HepG2 (cell line): ENCODE measurements around the gene SYNGR2. TPM values are rescaled to one million over a fixed set of nuclear protein-coding genes. Genes with fewer than 3 reads are reported as not detected.
A peak's percentile ranks its signal among the peaks of the same experiment; 100 is the strongest.

ENCODE experiments used
- ATAC-seq: fragments of 200-7000 bp; cut with Tn5 transposase; 3 replicates; pipeline ENCODE4 v1.9.1; 2020; ENCODE audit warnings: mild to moderate bottlenecking, moderate library complexity
- BruUV-seq: library from RNA; stranded (reverse); fragments of 400-500 nt; replicated peaks from 2 replicates; lab custom pipeline; 2021; lab: Mats Ljungman, UMichigan
- CTCF ChIA-PET: fragments of 300-600 bp; formaldehyde crosslinking; extraction: SDS; loops from one replicate; lab custom pipeline; 2021; ENCODE audit warnings: low total read pairs, inconsistent platforms, low intra/inter-chr PET ratio; lab: Yijun Ruan, JAX
- POLR2A ChIA-PET: fragments of 350-600 bp; sonication (Branson Sonifier 250); formaldehyde crosslinking; loops from one replicate; lab custom pipeline; 2020; ENCODE audit warnings: antibody characterized with exemption, inconsistent platforms; lab: Yijun Ruan, JAX
- DNase-seq: peaks from one replicate; pipeline ENCODE4 v3.0.0-alpha.2; 2015; ENCODE audit warnings: low spot score
- FAIRE-seq: peaks from 3 replicates; lab custom pipeline; 2011; peaks lifted over from hg19 to GRCh38; lab: Jason Lieb, UNC
- H2AFZ ChIP-seq: one replicate; pipeline ENCODE4 v1.6.1; 2011; ENCODE audit warnings: low read length, inconsistent platforms
- H3K27ac ChIP-seq: fragments of 300-600 bp; 3 replicates; pipeline ENCODE4 v1.8.0; 2011; ENCODE audit warnings: mixed run types, mild to moderate bottlenecking, mixed read lengths, low read length, inconsistent platforms; ENCODE audit not compliant: insufficient read depth; ENCODE audit errors: extremely low read length
- H3K27me3 ChIP-seq, 2 experiments: fragments of 200-600 bp in 1 of 2; 2 replicates in 1 of 2; 3 replicates in 1 of 2; pipeline versions ENCODE4 v1.6.0 to v1.8.0; 2011; ENCODE audit warnings: low read length in 2 of 2, mild to moderate bottlenecking in 2 of 2, moderate library complexity in 2 of 2, inconsistent platforms in 1 of 2; ENCODE audit not compliant: insufficient read depth in 2 of 2, control insufficient read depth in 1 of 2
- H3K36me3 ChIP-seq, 2 experiments: fragments of 200-600 bp in 1 of 2; replicated peaks in 1 of 2; 2 replicates in 1 of 2; 3 replicates in 1 of 2; pipeline versions ENCODE4 v1.5.1 to v1.8.0; 2011; ENCODE audit warnings: low read length in 2 of 2, inconsistent platforms in 1 of 2; ENCODE audit not compliant: insufficient read depth in 2 of 2, control insufficient read depth in 1 of 2
- H3K4me1 ChIP-seq: 2 replicates; pipeline ENCODE4 v1.5.1; 2012; ENCODE audit warnings: low read length, inconsistent platforms; ENCODE audit not compliant: insufficient read depth
- H3K4me2 ChIP-seq: 2 replicates; pipeline ENCODE4 v1.6.0; 2011; ENCODE audit warnings: low read depth, low read length, inconsistent platforms
- H3K4me3 ChIP-seq, 3 experiments: fragments of 200-600 bp in 1 of 3; sonication (generic), shearing (Covaris generic) in 1 of 3; replicated peaks in 1 of 3; 2 replicates each; pipeline ENCODE4 v1.5.1; 2011 to 2016; ENCODE audit warnings: low read length in 3 of 3, inconsistent platforms in 2 of 3, low read depth in 2 of 3, mild to moderate bottlenecking in 2 of 3, control low read depth in 1 of 3, mixed read lengths in 1 of 3; ENCODE audit not compliant: insufficient read depth in 1 of 3
- H3K79me2 ChIP-seq: one replicate; pipeline ENCODE4 v1.6.1; 2011; ENCODE audit warnings: low read length, inconsistent platforms; ENCODE audit not compliant: insufficient read depth
- H3K9ac ChIP-seq: 2 replicates; pipeline ENCODE4 v1.6.0; 2011; ENCODE audit warnings: mild to moderate bottlenecking, low read depth, low read length, inconsistent platforms; ENCODE audit not compliant: insufficient read depth
- H3K9me3 ChIP-seq: 2 replicates; pipeline ENCODE4 v1.5.1; 2012; ENCODE audit warnings: mild to moderate bottlenecking, low read length
- H4K20me1 ChIP-seq: 2 replicates; pipeline ENCODE4 v1.6.0; 2011; ENCODE audit warnings: inconsistent platforms, mild to moderate bottlenecking, low read length, moderate library complexity; ENCODE audit not compliant: insufficient read depth
- AGO2 ChIP-seq: fragments of 200-400 bp; formaldehyde crosslinking; optimal IDR thresholded peaks from 2 replicates; pipeline ENCODE3; 2017; ENCODE audit warnings: mild to moderate bottlenecking, low read depth, low read length, moderate library complexity
- AKAP8 ChIP-seq: sonication (generic); formaldehyde crosslinking; IDR thresholded peaks from 2 replicates; pipeline ENCODE4 v1.5.1; 2020; ENCODE audit warnings: mild to moderate bottlenecking, missing genetic modification reagents
- CBX2 ChIP-seq, 2 experiments: fragments of 200-600 bp in 1 of 2; sonication (generic); formaldehyde crosslinking in 1 of 2; IDR thresholded peaks; 2 replicates each; pipeline versions ENCODE4 v1.7.0 to v1.8.1; 2018 to 2022; ENCODE audit warnings: low read depth in 2 of 2, low read length in 1 of 2, mild to moderate bottlenecking in 1 of 2, missing genetic modification reagents in 1 of 2
- JUN ChIP-seq: sonication (generic); formaldehyde crosslinking; IDR thresholded peaks from 2 replicates; pipeline ENCODE4 v1.4.0; 2020; ENCODE audit warnings: mild to moderate bottlenecking, missing genetic modification reagents
- KLF15 ChIP-seq: sonication (generic); formaldehyde crosslinking; IDR thresholded peaks from 2 replicates; pipeline ENCODE4 v1.8.1; 2023; ENCODE audit warnings: borderline replicate concordance, mild to moderate bottlenecking, inconsistent platforms, missing genetic modification reagents, mixed read lengths
- NCOA2 ChIP-seq: sonication (generic); formaldehyde crosslinking; IDR thresholded peaks from 2 replicates; pipeline ENCODE4 v1.8.0; 2022; ENCODE audit warnings: inconsistent platforms
- PHF8 ChIP-seq: sonication (generic); formaldehyde crosslinking; IDR thresholded peaks from 2 replicates; pipeline ENCODE4 v1.5.0; 2020; ENCODE audit warnings: missing genetic modification reagents
- RBFOX2 ChIP-seq: fragments of 200-400 bp; formaldehyde crosslinking; IDR thresholded peaks from 2 replicates; pipeline ENCODE4 v1.6.1; 2017; ENCODE audit warnings: low read depth, mild to moderate bottlenecking, low read length
- TOPORS ChIP-seq: sonication (generic); formaldehyde crosslinking; IDR thresholded peaks from 2 replicates; pipeline ENCODE4 v1.8.0; 2023; ENCODE audit warnings: mild to moderate bottlenecking, missing genetic modification reagents
- ZBTB3 ChIP-seq: sonication (generic); formaldehyde crosslinking; IDR thresholded peaks from 2 replicates; pipeline ENCODE4 v1.4.0; 2020; ENCODE audit warnings: low read depth, mild to moderate bottlenecking, moderate library complexity, missing genetic modification reagents, borderline replicate concordance
- ZBTB38 ChIP-seq: sonication (generic); formaldehyde crosslinking; IDR thresholded peaks from 2 replicates; pipeline ENCODE4 v1.5.1; 2020; ENCODE audit warnings: mild to moderate bottlenecking, missing genetic modification reagents
- WGBS: methylation state at CpG from one replicate; pipeline ENCODE4 v1.1.6; 2017; ENCODE audit warnings: low lambda C conversion rate; 5-methylcytosine and 5-hydroxymethylcytosine counted together
- in situ Hi-C: cut with HindIII; loops from 2 replicates; pipeline ENCODE4 v1.10.0; 2017; ENCODE audit warnings: low pct_unique_long_range_greater_than_20kb; ENCODE audit not compliant: extremely low pct_ligation_motif_present
- intact Hi-C: fragments of 100-400 bp; cut with micrococcal nuclease; formaldehyde crosslinking; loops from one replicate; pipeline ENCODE4 v1.10.0; 2022; ENCODE audit not compliant: unreplicated experiment
- polyA plus RNA-seq, 8 experiments: library from polyadenylated mRNA; depleted of rRNA in 3 of 8; stranded (reverse) in 7 of 8; unstranded in 1 of 8; fragments of >200 nt; fragmentation: Illumina TruSeq in 4 of 8; extraction: Trizol in 4 of 8; gene quantifications; 2 replicates each; pipeline versions ENCODE4 v1.2.1 to v1.2.3, GENCODE V29; 2011 to 2016; ENCODE audit warnings: low read depth in 4 of 8, missing spikeins in 1 of 8, mixed read lengths in 1 of 8; ENCODE audit not compliant: insufficient read depth in 1 of 8
- total RNA-seq, 5 experiments: library from RNA; depleted of rRNA; stranded (reverse); fragments of >200 nt; fragmentation: Illumina TruSeq; extraction: Trizol; gene quantifications; 2 replicates each; pipeline ENCODE4 v1.2.3, GENCODE V29; 2016; ENCODE audit warnings: low read depth in 1 of 5
- TF ChIP-seq, protein P1 (sequence below): sonication (generic); formaldehyde crosslinking; conservative IDR thresholded peaks from 2 replicates; pipeline ENCODE4 v1.4.0; 2020; ENCODE audit warnings: missing genetic modification reagents
- TF ChIP-seq, protein P2 (sequence below): sonication (generic); formaldehyde crosslinking; IDR thresholded peaks from 2 replicates; pipeline ENCODE4 v1.5.0; 2020; ENCODE audit warnings: mild to moderate bottlenecking, missing genetic modification reagents

The SYNGR2 gene
- total and polyA plus RNA-seq, 2 of the 13 experiments (the other 11 are each of a cell fraction or from before 2014, with no cell fraction given) = 46.7 to 170 TPM

DNA sequence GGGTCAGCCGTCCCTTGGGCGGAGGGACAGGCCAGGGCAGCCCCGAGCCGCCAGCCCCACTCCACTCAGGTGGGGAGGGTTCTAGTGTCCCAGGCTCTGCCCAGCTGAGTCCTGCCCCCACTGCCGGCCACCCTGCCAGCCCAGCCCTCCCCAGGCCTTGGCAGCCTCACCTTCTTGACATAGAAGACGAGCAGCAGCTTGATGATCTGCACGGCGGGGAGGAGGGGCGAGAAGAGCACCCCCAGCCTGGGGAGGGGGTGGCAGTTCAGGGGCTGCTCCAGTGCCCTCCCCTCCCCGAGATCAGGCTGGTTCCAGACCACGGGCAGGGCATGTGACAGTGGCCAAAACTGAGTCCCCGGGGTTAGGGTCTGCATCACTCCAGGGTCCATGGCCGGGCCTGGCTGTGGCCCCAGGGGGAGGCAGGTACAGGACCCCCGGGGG is 49.6 kb upstream of the SYNGR2 start:
- ChIA-PET CTCF (no interaction called here), POLR2A (interaction anchor here (1.0 to 1.9 kb wide), 2 partner anchors 10 to 62 kb away, joined by 3 to 10 read pairs; partner anchors contain the start of gene TMC6)
- no peak overlapping the region for H3K27ac ChIP-seq
- FAIRE-seq = no peak
- WGBS = 91% methylated on average over 4 of the region's 14 CpGs
- H3K27me3 ChIP-seq = no peaks in the 10 kb centered on the region
- H3K4me3 ChIP-seq = no peak overlapping the region
- intact Hi-C loops (no loop called here), in situ Hi-C loops (no loop called here)
- H3K9ac ChIP-seq = no peak overlapping the region
- peaks cover 30% of the 10 kb centered on the region for H3K4me1 ChIP-seq
- BruUV-seq = no TSS peak
- no peak for DNase-seq
- H4K20me1 ChIP-seq = peaks cover 19% of the 10 kb centered on the region; the same call in 1 of the 2 replicates
- H3K36me3 ChIP-seq = peaks cover 27 to 43% of the 10 kb centered on the region in 2 experiments; a peak in 4 of 5 replicates
- TF ChIP-seq RBFOX2 = peak; percentile 59
- TF ChIP-seq ZBTB38 = no peak
- peak; percentile 67 for TF ChIP-seq AGO2
- 0 out of 2 replicates have a peak, but pooled peaks have one; percentile 7 for TF ChIP-seq AKAP8 (CRISPR knock-in tag)
- no peak for ATAC-seq
- H2AFZ ChIP-seq = no peak overlapping the region
- no peak overlapping the region for H3K4me2 ChIP-seq
- no peaks in the 10 kb centered on the region for H3K9me3 ChIP-seq
- peaks cover 2% of the 10 kb centered on the region for H3K79me2 ChIP-seq

DNA sequence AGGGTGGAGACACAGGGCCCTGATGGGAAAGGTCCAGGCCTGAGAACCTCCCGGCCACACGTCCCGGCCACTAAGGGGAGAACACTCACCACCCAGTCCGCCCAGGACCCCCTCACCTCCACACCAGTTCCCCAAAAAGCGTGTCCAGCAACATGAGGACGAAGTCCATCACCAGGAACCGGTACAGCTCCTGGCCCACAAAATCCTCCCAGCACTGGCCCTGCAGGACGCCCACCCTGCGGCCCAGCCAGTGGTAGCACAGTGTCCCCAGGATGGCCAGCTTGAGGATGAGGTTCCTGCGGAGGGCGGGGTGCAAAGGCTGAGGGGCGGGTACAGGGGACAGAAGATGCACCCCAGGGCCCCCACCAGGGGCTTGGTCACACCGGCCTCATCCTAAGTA is 47.8 kb upstream of the SYNGR2 start:
- Histone ChIP-seq H3K9me3 (no peaks in the 10 kb centered on the region), H3K36me3 (peaks cover 40 to 48% of the 10 kb centered on the region in 2 experiments; a peak in 4 of 5 replicates), H3K4me1 (peaks cover 30% of the 10 kb centered on the region), H3K27me3 (no peaks in the 10 kb centered on the region), H3K4me2 (no peak overlapping the region), H4K20me1 (peaks cover 14% of the 10 kb centered on the region; the same call in 1 of the 2 replicates), H3K9ac (no peak overlapping the region), H3K4me3 (no peak overlapping the region), H3K79me2 (peaks cover 2% of the 10 kb centered on the region), H2AFZ (no peak overlapping the region), H3K27ac (no peak overlapping the region)
- DNase-seq (no peak), FAIRE-seq (no peak), ATAC-seq (no peak)
- intact Hi-C loops (no loop called here), in situ Hi-C loops (no loop called here)
- BruUV-seq = no TSS peak
- CTCF ChIA-PET = no interaction called here
- WGBS = 99% methylated on average over 10 of the region's 13 CpGs
- POLR2A ChIA-PET = interaction anchor here (1.9 kb wide), 1 partner anchor 8 kb away, joined by 10 read pairs; the partner anchor contains the start of gene TMC6
- TF ChIP-seq, protein P1, sequence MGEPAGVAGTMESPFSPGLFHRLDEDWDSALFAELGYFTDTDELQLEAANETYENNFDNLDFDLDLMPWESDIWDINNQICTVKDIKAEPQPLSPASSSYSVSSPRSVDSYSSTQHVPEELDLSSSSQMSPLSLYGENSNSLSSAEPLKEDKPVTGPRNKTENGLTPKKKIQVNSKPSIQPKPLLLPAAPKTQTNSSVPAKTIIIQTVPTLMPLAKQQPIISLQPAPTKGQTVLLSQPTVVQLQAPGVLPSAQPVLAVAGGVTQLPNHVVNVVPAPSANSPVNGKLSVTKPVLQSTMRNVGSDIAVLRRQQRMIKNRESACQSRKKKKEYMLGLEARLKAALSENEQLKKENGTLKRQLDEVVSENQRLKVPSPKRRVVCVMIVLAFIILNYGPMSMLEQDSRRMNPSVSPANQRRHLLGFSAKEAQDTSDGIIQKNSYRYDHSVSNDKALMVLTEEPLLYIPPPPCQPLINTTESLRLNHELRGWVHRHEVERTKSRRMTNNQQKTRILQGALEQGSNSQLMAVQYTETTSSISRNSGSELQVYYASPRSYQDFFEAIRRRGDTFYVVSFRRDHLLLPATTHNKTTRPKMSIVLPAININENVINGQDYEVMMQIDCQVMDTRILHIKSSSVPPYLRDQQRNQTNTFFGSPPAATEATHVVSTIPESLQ (CRISPR knock-in tag) = no peak
- TF ChIP-seq KLF15 = no peak
- no peak for TF ChIP-seq NCOA2 (CRISPR knock-in tag)
- TF ChIP-seq, protein P2, sequence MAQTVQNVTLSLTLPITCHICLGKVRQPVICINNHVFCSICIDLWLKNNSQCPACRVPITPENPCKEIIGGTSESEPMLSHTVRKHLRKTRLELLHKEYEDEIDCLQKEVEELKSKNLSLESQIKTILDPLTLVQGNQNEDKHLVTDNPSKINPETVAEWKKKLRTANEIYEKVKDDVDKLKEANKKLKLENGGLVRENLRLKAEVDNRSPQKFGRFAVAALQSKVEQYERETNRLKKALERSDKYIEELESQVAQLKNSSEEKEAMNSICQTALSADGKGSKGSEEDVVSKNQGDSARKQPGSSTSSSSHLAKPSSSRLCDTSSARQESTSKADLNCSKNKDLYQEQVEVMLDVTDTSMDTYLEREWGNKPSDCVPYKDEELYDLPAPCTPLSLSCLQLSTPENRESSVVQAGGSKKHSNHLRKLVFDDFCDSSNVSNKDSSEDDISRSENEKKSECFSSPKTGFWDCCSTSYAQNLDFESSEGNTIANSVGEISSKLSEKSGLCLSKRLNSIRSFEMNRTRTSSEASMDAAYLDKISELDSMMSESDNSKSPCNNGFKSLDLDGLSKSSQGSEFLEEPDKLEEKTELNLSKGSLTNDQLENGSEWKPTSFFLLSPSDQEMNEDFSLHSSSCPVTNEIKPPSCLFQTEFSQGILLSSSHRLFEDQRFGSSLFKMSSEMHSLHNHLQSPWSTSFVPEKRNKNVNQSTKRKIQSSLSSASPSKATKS (CRISPR knock-in tag) = no peak
- TF ChIP-seq ZBTB3 = no peak
- TF ChIP-seq CBX2 (IDR thresholded peaks at IDR 0.05; ENCODE audit: low read depth, low read length) = no peak
- TF ChIP-seq CBX2 (CRISPR knock-in tag; IDR thresholded peaks at IDR 0.05; ENCODE audit: low read depth) = no peak
- TF ChIP-seq JUN (CRISPR knock-in tag) = no peak
- no peak for TF ChIP-seq TOPORS (CRISPR knock-in tag)
- no peak for TF ChIP-seq PHF8 (CRISPR knock-in tag)
